GM10248 (cell line): Measurements from ENCODE around the gene HACD1.

Experiments
- CTCF ChIA-PET: fragments of 300-600 bp; sonication (Branson Sonifier 250); formaldehyde crosslinking; extraction: SDS; loops from one replicate; lab custom pipeline; 2021; ENCODE audit warnings: antibody characterized with exemption; lab: Yijun Ruan, JAX
- POLR2A ChIA-PET: fragments of 350-650 bp; sonication (Branson Sonifier 250); formaldehyde crosslinking; extraction: SDS; loops from one replicate; lab custom pipeline; 2020; ENCODE audit warnings: antibody characterized with exemption; lab: Yijun Ruan, JAX
- DNase-seq: peaks from one replicate; pipeline ENCODE4 v3.0.0; 2012; ENCODE audit errors: extremely low spot score
- TF ChIP-seq, protein P1 (sequence below): IDR thresholded peaks from 2 replicates; pipeline ENCODE4 v1.5.1; 2012; ENCODE audit warnings: mild to moderate bottlenecking, low read depth; ENCODE audit errors: extremely low read depth, missing control alignments, control extremely low read depth

Gene HACD1

DNA sequence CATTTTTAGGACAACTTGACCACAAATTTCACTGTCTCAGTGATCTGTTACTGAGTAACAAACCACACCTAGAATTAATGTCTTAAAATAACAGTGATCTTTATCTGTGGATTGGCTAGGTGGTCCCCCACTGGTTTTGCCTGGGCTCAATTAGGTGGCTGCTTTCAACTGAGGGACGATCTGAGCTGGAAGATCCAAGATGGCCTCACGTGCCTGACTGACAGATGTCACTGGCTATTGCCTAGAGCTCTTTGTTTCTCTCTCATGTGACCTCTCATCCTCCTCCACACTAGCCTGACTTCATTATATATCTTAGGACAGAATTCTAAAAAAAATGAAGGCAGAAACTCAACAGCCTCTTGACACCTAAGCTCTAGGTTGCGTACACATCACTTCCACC, 59.7 kb downstream of the HACD1 start:
- DNase-seq, result no peak
- TF ChIP-seq, protein P1, sequence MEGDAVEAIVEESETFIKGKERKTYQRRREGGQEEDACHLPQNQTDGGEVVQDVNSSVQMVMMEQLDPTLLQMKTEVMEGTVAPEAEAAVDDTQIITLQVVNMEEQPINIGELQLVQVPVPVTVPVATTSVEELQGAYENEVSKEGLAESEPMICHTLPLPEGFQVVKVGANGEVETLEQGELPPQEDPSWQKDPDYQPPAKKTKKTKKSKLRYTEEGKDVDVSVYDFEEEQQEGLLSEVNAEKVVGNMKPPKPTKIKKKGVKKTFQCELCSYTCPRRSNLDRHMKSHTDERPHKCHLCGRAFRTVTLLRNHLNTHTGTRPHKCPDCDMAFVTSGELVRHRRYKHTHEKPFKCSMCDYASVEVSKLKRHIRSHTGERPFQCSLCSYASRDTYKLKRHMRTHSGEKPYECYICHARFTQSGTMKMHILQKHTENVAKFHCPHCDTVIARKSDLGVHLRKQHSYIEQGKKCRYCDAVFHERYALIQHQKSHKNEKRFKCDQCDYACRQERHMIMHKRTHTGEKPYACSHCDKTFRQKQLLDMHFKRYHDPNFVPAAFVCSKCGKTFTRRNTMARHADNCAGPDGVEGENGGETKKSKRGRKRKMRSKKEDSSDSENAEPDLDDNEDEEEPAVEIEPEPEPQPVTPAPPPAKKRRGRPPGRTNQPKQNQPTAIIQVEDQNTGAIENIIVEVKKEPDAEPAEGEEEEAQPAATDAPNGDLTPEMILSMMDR, result no peak
- CTCF ChIA-PET, result interaction anchor here (1.1 to 1.3 kb wide), 2 partner anchors 9 to 185 kb away, joined by 3 read pairs; no protein-coding TSS in a partner anchor
- POLR2A ChIA-PET, result no interaction called here

DNA sequence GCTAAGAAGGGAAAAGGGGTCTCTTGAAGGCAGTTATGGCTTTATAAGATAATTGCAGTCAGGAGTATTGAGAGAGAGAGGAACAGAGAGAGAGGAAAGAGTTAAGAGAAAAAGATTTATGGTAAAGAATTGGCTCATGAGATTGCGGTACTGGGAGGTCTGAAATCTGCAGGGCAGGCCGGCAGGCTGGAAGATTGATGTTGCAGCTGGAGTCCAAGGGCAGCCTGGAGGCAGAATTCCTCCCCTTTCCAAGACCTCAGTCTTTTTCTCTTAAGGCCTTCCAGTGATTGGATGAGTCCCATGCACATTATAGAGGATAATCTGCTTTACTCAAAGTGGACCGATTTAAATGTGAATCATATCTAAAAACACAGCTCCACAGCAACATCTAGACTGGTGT, 68.4 kb downstream of the HACD1 start:
- POLR2A ChIA-PET, result no interaction called here
- TF ChIP-seq, protein P1, result no peak
- CTCF ChIA-PET, result interaction anchor here (1.3 kb wide), 1 partner anchor 9 kb away, joined by 3 read pairs; no protein-coding TSS in a partner anchor
- no peak for DNase-seq

DNA sequence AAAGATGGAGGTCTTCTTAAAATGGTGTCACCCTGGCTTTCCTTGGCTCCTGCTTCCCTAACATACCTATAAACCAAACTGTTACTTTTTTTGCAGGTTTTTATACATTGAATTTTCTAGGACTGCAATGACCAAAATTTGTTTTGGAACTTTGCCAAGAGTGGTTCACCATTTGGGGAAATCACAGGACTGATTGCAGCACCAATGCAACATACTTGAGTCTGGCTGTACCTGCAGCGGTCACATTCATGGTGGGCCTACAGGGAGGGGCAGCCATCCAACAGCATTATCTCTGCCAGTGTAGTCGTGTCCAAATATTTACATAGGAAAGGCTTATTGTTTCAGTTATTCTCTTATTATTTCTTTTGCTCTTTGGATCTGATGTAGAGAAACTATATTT, 69.0 kb downstream of the HACD1 start:
- TF ChIP-seq, protein P1, result no peak
- POLR2A ChIA-PET, result no interaction called here
- DNase-seq, result no peak
- CTCF ChIA-PET, result interaction anchor here (1.3 kb wide), 1 partner anchor 9 kb away, joined by 3 read pairs; no protein-coding TSS in a partner anchor

DNA sequence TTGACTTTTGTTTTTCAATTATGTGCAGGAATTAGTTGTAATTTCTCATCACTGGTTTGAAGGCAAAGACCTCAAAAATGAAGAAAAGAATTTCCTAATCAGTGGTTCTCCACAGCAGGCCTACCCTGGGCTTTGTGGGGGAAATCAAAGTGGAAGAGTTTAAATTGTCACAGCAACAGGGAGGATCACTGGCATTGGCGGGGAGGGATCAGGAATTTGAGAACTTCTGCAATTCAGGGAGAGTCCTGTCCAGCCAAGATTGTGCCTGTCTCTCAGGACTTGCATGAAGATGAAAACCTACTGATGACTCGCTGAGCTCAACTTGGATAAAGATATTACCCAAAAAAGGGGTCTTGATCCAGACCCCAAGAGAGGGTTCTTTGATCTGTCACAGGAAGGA, 70.1 kb downstream of the HACD1 start:
- DNase-seq, result no peak
- TF ChIP-seq, protein P1, result no peak
- POLR2A ChIA-PET, result no interaction called here
- CTCF ChIA-PET, result no interaction called here

DNA sequence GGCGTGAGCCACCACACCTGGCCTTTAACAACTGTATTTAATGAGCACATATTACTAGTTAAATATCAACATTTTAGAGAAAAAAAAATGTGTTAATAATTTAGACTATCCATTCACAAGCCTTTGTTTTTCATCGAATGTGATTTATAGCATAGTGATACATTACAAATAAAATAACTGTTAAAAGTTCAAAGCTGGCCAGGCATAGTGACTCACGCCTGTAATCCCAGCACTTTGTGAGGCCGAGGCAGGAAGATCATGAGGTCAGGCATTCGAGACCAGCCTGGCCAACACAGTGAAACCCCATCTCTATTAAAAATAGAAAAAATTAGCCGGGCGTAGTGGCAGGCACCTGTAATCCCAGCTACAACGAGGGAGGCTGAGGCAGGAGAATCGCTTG, 72.7 kb downstream of the HACD1 start:
- POLR2A ChIA-PET, result no interaction called here
- CTCF ChIA-PET, result interaction anchor here (1.3 to 2.5 kb wide), 2 partner anchors 9 to 15 kb away, joined by 3 to 6 read pairs; no protein-coding TSS in a partner anchor
- TF ChIP-seq, protein P1, result no peak

More for the DNA sequence above, 72.7 kb downstream of the HACD1 start:
- DNase-seq, result no peak
